GM06990 (cell line): ENCODE measurements around the gene MAP4.

Experiments used
- DNase-seq: peaks from one replicate; pipeline ENCODE4 v3.0.0-alpha.2; 2011; ENCODE audit not compliant: insufficient read length; ENCODE audit errors: extremely low read depth
- H3K27me3 ChIP-seq: replicated peaks from 2 replicates; pipeline ENCODE4 v1.6.0; 2011; ENCODE audit warnings: low read length; ENCODE audit not compliant: control insufficient read depth, insufficient read depth
- H3K36me3 ChIP-seq: 2 replicates; pipeline ENCODE4 v1.5.1; 2011; ENCODE audit warnings: low read length; ENCODE audit not compliant: control insufficient read depth, insufficient read depth
- H3K4me3 ChIP-seq: replicated peaks from 2 replicates; pipeline ENCODE4 v1.5.1; 2011; ENCODE audit warnings: low read depth, mild to moderate bottlenecking, control low read depth, low read length
- CTCF ChIP-seq: IDR thresholded peaks from 2 replicates; pipeline ENCODE4 v1.5.1; 2011; ENCODE audit warnings: low read length, control low read depth, mild to moderate bottlenecking, inconsistent platforms; ENCODE audit not compliant: insufficient read depth, poor library complexity, severe bottlenecking

Gene MAP4

GRCh38 chr3:47974974-47975470, 41.2 kb downstream of the MAP4 start:
- no peak for DNase-seq
- no peaks in the 10 kb centered on the region for H3K27me3 ChIP-seq
- no peaks in the 10 kb centered on the region for H3K36me3 ChIP-seq
- TF ChIP-seq CTCF, result no peak
- no peak overlapping the region for H3K4me3 ChIP-seq

- TF ChIP-seq CTCF, result no peak
- Histone ChIP-seq H3K36me3 (no peaks in the 10 kb centered on the region), H3K27me3 (no peaks in the 10 kb centered on the region), H3K4me3 (no peak overlapping the region)
- DNase-seq, result no peak
Observed at GRCh38 chr3:47971081-47971480, 45.1 kb downstream of the MAP4 start.

- Histone ChIP-seq H3K27me3 (no peaks in the 10 kb centered on the region), H3K36me3 (no peaks in the 10 kb centered on the region), H3K4me3 (no peak overlapping the region)
- TF ChIP-seq CTCF, result no peak
- DNase-seq, result no peak
Observed at GRCh38 chr3:47964740-47965139, 51.5 kb downstream of the MAP4 start.

- Histone ChIP-seq H3K27me3 (no peaks in the 10 kb centered on the region), H3K36me3 (no peaks in the 10 kb centered on the region), H3K4me3 (no peak overlapping the region)
- TF ChIP-seq CTCF, result no peak
- DNase-seq, result no peak
Observed at GRCh38 chr3:47961815-47962606, 54.2 kb downstream of the MAP4 start.

GRCh38 chr3:47961036-47961435, 55.2 kb downstream of the MAP4 start:
- Histone ChIP-seq H3K27me3 (no peaks in the 10 kb centered on the region), H3K4me3 (no peak overlapping the region), H3K36me3 (no peaks in the 10 kb centered on the region; the same call in 1 of the 2 replicates)
- TF ChIP-seq CTCF, result no peak
- no peak for DNase-seq
